HG03045 (cell line): ENCODE measurements around the gene SLC11A2.
"Not testable (repeated sequence)": the region's sequence is repeated elsewhere in the genome, so short reads cannot be mapped to it uniquely, and the experiment has no call there.

ENCODE experiments used
- ATAC-seq: cut with Tn5 transposase; IDR thresholded peaks from one replicate; pipeline ENCODE4 v1.9.1; 2021; ENCODE audit warnings: mild to moderate bottlenecking, moderate library complexity; ENCODE audit not compliant: unreplicated experiment

SLC11A2 gene

DNA sequence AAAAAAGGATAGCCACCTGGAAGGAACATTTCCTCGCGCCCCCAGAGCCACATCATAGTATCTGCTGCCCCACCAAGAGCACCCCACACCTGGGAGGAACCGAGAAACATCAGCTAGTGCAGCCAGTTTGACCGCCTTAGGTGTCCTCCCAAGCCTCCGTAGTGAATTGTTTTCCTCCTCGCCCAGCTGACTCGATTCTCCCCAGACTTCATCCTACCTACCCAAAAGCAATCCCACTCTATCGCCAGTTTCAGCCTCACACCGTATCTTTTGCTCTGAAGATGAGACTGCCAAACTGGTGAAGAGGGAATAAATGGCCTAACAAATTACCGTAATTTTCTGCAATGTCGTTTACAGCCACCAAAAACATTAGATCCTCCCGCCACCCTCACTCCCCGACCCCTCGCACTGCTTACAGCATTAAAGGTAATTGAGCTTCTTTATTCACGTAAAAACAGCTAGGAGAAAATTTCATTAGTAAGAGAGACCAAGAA is 1.2 kb upstream of the SLC11A2 start:
- ATAC-seq: no peak

DNA sequence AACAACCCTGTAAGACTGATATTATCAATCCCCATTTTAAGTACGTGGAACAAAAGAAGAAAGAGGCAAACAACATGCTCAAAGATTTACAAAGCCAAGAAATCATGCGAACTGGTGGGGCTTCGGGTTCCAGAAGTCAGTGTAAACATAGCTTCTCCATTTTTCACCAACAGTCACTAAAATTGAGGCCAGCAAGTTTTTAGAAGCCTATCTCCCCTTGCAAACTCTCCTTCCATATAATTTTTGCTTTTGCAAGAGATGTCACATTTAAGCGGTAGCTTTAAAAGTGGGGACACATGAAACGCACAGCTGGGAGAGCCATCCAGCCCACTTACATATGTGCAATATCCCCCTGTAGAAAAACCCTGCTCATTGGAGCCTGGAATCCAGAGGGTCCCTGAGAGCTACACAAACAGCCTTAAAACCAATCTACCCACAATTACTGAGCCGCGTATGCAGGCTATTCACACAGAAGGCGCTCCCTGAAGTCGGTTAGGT is 797 bp downstream of the SLC11A2 start:
- ATAC-seq: peak; percentile 6

DNA sequence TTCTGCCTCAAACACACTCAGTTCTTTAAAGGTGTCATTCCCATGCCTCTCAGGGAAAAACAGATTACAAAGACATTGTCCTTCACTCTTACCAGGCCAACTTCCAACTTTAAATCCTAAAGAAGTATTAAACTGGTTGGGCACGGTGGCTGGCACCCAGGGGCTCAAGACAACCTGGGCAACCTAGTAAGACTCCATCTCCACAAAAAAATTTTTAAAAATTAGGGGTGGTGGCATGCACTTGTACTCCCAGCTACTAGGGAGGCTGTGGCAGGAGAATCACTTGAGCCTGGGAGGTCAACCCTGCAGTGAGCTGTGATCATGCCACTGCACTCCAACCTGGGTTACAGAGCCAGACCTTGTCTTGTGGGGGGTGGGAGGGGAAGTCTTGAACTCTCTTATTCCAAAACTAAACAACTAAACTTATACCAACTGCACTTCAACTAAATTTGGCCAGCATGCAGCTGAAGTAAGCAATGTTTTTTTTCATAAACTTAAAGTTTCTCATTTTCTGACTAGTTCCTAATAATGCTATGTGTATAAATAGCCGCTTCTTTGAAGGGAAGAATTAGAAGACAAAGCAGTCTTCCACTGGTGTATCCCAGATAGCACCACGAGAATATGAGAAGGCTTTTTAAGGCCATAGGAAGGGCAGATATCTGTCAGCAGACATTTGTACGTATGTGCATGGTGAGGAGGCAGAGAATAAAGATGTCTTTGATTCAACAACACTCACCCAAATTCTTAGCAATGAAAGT is 2.4 kb downstream of the SLC11A2 start:
- no peak for ATAC-seq

DNA sequence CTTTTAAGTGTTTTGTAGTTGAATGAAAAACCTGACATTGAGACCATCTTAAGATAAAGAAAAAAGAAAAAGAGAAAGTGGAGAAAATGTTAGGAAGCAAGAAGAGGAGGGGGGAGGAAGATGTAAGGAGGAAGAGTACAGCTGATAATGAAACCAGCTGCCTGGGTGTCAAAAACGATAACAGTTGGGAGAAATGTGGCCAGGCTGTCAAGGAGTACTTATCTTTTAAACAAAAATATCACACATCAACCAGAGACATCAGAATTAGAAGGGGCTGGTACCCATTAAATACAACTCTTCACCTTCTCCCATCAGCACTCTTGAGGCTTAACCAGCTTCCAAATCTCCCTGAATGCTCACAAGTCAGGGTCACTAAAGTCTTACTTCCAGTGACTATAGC is 4.5 kb downstream of the SLC11A2 start:
- no peak for ATAC-seq

DNA sequence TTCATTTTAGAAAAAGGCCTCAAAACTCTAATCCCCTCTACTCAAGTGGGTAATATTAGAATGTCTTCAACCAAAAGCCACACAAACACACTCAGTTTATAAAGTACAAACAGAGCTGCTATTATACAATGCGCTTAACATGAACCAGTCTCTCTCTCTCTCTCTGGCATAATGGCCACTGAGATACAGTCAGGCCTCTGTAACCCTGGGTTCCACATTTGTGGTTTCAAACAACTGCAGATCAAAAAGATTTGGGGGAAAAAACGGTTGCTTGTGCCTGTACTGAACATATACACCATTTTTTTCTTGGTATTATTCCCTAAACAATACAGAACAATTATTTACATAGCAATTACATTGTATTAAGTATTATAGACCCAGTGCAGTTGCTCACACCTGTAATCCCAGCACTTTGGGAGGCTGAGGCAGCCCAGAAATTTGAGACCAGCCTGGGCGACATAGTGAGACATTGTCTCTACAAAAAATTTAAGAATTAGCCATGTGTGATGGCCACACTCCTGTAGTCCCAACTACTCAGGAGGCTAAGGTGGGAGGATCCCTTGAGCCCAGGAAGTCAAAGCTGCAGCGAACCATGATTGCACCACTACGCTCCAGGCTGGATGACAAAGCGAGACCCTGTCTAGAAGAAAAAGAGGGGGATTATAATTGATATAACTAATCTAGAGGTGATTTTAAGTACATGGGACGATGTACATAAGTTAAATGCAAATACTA is 5.6 kb downstream of the SLC11A2 start:
- no peak for ATAC-seq

DNA sequence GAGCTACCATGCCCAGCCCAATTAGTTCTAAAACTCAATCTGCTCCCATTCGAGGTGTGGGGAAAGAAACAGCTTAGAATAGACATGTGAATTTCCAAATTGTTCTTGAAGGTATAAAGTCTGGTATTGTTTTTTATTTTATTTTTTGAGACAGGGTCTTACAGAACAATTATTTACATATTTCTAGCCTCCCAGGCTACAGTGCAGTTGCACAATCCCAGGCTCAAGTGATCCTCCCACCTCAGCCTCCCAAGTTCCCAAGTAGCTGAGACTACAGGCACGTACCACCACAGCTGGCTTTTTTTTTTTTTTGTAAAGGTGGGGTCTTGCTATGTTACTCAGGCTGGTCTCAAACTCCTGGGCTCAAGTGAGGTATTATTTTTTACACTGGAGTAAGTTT is 6.3 kb downstream of the SLC11A2 start:
- no peak for ATAC-seq

DNA sequence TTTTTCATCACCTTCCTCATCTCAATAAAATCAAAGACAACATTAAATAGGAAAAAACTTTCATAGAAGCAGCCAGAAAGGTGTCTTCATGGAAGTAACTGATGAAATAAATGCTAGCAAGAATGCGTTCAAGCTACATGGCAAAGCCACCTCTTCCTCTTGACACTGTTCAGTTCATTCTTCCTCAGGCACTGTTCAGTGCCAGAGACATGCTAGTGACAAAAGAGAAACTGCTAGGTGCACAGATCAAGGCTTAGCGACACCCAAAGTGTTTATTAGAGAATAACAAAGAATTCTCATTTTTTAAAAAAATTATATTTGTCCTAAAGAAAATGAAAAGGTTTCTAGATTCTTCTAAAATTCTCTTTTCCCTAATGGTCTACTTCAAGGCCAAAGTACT is 7.2 kb downstream of the SLC11A2 start:
- ATAC-seq: no peak

DNA sequence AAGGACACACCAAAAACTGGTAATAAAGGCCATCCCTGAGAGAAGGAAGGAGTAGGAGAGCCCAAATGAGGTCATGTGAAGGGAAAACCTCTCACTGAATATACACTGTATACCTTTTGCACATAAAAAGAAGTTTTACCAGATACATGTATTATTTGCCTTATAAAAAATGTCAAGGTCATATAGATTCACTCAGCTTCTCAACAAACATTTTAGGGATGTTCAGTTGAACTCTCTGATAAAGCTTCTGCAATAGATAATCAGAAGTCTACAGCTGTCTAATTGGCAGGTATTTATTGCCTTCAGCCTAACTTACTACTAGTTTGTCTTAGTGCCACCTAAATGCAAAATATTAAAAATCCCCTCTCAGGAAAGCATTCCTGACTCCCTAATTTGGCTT is 8.7 kb downstream of the SLC11A2 start:
- no peak for ATAC-seq

DNA sequence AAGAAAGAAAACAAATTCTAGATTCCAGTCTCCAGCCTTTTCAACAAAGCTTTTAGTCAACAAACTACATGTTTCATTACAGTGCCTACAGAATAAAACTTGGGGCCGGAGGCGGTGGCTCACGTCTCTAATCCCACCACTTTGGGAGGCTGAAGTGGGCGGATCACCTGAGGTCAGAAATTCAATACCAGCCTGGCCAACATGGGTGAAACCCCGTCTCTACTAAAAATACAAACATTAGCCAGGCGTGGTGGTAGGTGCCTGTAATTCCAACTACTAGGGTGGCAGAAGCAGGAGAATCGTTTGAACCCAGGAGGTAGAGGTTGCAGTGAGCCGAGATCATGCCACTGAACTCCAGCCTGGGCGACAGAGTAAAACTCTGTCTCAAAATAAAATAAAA is 11.7 kb downstream of the SLC11A2 start:
- not testable (repeated sequence) for ATAC-seq

DNA sequence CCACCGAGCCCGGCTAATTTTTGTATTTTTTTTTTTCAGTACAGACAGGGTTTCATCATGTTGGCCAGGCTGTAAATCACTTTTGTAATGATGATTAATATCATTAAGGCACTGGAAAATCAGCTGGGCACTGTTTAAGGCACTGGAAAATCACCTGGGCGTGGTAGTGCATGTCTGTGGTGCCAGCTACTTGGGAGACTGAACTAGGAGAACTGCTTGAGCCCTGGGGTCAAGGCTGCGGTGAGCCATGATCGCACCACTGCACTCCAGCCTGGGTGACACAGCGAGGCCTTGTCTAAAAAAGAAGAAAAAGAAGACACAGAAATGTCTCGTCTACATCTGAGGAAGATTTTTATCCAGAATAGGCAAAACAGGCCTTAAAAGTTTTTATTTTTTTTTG is 12.7 kb downstream of the SLC11A2 start:
- ATAC-seq: no peak

DNA sequence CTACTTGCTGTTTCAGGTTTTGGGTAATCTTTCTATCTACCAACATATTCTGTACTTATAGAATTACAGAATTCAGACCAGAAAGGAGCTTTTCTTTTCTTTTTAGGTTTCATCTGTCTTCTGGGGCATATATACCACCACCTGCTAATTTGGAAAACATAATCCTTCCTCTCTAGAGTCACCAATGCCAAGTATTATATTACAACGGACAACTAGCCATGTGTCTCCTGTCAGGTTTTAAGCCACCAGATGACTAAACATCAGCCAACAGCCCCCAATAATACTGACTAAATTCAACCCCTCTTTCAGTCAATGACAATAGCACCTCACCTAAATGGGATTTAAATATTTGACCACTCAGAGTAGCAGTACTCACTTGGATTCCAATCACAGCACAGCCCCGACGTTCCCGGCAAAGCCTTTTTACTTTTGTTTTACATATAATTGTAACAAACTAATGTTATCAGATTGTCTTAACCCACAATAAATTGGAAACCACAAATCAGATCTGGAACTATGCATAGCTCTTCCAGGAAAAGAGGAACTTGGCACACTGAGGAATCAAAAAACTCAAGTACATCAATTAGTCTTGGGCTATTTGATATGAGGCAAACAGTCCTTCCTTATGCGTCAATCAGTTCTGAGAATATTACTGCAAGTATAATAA is 13.5 kb downstream of the SLC11A2 start:
- ATAC-seq: no peak

DNA sequence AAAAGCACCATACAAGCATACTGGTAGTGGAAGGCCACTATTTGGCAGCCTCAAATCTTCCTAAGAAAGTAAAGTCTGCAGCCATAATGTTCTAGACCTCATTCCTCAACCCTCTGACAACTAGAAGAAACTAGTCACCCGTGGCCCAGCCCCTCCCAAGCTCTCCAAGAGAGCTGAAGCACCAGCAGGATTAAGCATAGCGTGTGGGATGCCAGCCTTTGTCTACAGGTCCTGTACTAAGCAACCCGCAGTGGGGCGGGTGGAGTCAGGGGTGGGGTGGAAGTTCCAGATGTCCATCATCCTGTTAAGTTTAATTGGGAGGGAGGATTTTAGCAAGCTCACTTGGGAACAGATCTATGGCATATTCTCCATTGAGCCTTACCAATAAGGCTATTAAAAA is 14.2 kb downstream of the SLC11A2 start:
- no peak for ATAC-seq

DNA sequence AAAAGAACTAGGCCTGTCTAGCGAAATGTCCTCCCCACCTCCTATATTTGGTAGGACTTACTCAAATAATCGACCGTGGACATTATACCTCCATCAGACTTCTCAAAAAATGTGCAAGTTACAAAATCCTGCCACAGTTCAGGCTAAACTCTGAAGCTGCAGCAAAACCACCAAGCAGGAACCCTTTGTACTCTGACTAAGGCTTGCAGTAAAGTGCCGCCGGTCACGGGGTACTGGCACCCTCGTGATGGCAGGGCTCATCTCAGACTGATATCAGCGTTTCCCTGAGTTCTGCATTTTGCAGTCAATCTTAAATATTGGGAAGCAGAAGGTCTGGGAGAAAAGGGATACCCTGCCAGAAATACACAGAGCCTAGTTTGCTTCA is 17.1 kb downstream of the SLC11A2 start:
- no peak for ATAC-seq

DNA sequence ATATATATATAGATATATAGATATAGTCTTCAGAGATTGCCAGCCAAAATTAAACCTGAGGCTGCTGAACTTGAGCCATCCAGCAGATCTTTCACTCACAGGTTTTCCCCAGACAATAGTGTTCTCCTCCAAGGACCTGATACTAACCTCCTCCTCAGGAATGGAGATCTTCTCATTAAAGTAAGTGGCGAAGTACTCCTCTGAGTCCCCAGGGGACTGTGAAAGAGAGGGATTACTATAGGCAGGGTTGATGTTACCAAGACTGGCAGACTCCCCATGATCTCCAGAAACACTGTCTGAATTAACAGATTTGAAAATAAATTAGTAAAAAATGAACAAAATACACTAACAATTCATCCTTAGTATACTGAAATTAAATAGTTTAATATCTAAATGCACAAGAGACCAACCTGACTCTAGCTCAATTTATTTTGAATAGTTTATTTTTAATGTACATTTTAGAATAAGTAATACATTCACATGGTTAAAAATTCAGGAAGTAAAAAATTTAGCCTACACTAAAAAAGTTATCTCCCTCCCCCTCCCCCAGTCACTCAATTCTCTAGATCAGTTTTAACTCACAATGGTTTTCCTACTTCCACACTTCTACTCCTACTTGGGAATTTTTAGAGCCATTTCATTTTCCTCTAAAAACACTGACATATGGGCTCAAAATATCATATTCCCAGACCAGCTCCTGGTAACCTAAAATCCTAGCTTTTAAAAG is 17.7 kb downstream of the SLC11A2 start:
- ATAC-seq: no peak

DNA sequence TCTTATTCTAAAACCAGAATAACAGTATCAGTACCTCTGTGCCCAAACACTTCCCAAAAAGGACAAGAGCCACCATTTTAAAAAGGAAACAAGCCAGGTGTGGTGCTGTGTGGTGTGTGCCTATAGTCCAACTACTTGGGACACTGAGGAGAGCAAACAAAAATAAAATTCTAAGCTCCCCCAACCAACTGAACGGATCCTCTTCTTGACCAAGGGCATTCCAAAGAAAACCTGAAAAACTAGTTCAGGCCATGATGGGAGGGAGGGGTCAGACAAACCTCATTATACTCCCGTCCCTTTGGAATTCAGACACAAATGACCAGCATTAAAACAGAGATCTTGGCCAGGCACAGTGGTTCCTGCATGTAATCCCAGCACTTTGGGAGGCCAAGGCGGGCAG is 20.5 kb downstream of the SLC11A2 start:
- ATAC-seq: no peak

DNA sequence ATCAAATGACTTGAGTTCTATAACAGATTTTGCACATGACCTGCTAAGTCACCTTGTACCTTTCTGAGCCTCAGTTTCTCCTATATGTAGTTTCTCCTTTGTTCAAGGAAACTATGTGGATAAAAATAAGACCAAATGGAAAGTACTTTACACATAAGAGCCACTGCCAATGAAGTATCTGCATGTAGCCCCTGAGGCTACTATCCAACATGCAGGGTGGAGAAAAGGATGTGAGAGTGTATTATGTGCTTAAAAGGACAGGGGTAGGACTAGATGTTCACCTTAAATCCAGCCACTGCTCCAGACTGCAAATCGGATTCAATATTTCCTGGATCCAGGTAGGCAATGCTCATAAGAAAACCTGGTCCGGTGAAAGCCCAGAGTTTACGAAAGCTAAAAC is 21.2 kb downstream of the SLC11A2 start:
- ATAC-seq: no peak

DNA sequence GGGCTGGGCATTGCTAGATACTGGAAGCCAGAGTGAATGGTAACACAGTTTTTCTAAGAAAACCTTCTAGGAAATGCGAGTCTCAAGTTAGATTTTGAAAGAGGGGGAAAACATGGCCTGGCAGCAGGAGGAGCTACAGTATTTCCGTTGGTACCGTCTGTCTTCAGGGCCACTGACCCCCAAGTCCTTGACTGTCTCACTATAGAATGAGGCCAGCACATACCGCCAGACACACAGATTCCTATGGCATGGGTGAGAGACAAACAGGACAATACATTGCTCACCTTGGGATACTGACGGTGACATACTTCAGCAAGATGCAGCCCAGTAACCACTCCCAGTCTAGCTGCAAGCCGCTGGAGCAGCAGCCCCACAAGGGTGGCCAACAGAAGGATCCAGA is 21.7 kb downstream of the SLC11A2 start:
- no peak for ATAC-seq

DNA sequence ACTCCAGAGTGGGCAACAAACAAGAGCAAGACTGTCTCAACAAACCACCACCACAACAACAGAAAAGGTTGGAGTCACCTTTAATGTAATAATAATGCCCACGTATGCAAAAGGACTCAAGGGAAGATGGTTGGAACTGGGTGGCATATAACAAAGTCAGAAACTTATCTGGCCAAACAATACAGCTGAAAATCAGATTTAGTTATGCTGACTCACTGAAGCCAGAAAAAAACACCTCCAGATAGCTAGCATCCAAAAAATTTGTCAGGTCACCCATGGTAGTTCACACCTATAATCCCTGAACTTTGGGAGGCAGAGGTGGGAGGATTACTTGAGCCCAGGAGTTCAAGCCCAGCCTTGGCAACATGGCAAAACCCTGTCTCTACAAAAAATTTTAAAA is 24.4 kb downstream of the SLC11A2 start:
- ATAC-seq: no peak

DNA sequence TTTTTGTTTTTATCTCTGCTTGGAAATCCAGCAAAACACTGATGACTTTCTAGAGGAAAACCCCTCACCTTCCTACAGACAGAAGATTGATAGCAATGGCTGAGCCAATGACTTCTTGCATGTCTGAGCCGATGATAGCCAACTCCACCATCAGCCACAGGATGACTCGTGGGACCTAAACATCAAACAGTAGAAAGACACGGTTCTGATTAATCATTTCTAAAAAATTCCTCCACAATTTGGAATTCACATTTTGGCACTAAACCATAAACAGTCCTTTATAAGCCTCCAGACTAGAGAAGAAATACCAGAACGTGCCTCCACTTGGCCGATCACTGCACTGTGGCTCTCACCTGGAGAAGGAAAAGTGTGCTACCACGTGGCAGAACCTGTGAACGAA is 25.9 kb downstream of the SLC11A2 start:
- no peak for ATAC-seq

DNA sequence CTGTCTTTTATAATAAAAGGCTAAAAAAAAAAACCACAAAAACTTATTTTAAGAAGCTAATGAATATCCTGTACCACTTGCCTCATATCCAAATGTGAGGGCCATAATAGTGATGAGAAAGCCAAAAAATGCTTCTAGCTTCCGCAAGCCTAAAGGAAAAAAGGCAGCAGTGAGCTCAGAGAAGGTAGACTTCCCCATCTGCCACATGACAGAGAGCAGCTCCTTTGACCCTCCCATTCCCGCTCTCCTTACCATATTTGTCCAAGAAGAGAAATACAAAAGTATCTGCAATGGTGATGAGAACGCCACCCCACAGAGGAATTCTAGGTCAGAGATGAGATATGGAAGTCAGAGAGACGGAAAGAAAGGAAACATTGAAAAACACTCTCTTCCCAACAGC is 27.1 kb downstream of the SLC11A2 start:
- ATAC-seq: no peak

DNA sequence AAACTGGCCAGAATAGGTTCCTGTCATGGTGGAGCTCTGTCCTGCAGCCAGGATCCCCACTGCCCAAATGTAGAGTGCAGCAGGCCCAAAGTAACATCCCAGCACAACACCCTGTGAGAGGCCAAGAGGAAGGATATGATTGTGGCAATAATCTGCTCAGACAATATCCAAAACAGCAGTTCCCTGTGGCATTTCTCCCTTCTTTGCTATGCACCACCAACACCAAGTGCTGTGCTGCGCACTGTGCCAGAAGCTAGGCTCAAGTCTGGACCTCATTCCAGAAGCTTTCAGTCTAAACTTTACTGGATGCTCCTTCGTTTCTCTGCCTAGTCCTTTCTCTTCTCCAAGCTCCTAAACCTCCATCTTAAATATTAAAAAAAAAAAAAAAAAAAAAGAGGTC is 33.4 kb downstream of the SLC11A2 start:
- ATAC-seq: no peak
